DND-41 (cell line): Measurements from ENCODE around the gene OR5A1.

Experiments
- CTCF ChIP-seq: IDR thresholded peaks from 2 replicates; pipeline ENCODE4 v1.5.1; 2012; ENCODE audit warnings: borderline replicate concordance, low read length, moderate library complexity, mild to moderate bottlenecking; ENCODE audit not compliant: poor library complexity, severe bottlenecking; ENCODE audit errors: extremely low read depth
- EZH2 ChIP-seq: IDR thresholded peaks from 3 replicates; pipeline ENCODE4 v1.6.1; 2012; ENCODE audit warnings: borderline replicate concordance, low read depth, mild to moderate bottlenecking, moderate library complexity, low read length, inconsistent platforms; ENCODE audit not compliant: severe bottlenecking

- TF ChIP-seq CTCF (no peak), EZH2 (no peak)
Observed at GRCh38 chr11:59437770-59438169, 1.5 kb downstream of the OR5A1 start.
